NCI-H128 (cell line): Measurements from ENCODE around the gene KCNK13.
"Not testable (repeated sequence)": the region's sequence is repeated elsewhere in the genome, so short reads cannot be mapped to it uniquely, and the experiment has no call there.

ENCODE experiments used
- DNase-seq: peaks from one replicate; lab custom pipeline; 2025; ENCODE audit not compliant: unreplicated experiment; lab: John Stamatoyannopoulos, UW

The KCNK13 gene

GRCh38 chr14:90060965-90061684 is 669 bp upstream of the KCNK13 start:
- no peak for DNase-seq

DNA sequence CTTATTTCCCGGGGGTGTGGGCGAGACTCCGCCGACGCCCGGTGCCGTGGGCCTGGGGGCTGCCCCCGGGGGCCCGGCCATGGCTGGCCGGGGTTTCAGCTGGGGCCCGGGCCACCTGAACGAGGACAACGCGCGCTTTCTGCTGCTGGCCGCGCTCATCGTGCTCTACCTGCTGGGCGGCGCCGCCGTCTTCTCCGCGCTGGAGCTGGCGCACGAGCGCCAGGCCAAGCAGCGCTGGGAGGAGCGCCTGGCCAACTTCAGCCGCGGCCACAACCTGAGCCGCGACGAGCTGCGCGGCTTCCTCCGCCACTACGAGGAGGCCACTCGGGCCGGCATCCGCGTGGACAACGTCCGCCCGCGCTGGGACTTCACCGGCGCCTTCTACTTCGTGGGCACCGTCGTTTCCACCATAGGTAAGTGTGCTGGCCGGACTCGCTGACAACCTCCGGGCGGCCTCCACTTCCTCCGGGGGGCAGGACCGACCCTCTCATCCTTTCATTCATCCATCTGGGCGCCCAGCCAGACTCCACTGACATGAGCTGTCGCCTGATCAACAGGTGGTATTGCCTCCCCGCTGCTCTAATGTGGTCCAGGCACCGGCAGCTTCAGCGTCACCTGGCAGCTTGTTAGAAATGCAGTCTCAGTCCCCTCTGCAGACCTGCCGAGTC is 467 bp downstream of the KCNK13 start:
- DNase-seq = peak; percentile 26

DNA sequence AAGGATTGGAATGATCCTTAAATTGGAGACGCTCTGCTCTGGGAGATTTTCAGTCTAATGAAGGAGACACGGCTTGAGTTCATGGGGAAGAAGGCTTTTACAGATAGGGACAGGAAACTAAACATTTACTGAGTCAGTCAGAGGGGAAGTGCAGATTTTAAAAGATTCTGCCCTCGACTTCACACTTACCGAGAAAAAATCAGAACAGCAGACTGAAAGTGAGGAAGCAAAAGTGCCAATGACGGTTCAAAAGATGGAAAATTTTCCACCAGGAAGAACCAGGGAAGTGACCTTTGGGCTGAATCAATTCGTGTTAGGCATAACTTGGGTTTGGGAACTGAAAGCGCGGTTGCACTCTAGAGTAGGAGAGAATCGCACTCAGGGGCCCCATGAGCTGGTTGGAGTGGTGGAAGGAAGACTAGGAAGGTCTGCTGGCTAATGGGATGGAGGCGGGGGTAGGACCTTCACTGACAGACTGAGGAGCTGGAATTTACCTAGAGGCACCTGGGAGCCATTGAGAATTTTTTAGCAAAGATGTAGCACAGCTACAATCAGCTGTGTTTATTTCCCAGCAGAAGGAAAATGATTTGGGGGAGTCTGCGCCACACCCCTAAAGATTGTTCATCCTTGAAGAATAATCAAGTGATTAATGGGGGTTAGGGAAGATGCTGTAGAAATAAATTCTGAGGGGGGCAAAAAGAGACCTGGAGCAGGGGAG is 1.2 kb downstream of the KCNK13 start:
- no peak for DNase-seq

- DNase-seq = no peak
Measured at GRCh38 chr14:90072350-90072749, 10.6 kb downstream of the KCNK13 start.

- no peak for DNase-seq
Measured at GRCh38 chr14:90079576-90079975, 17.8 kb downstream of the KCNK13 start.

GRCh38 chr14:90087433-90087832 is 25.6 kb downstream of the KCNK13 start:
- no peak for DNase-seq

GRCh38 chr14:90088176-90088575 is 26.4 kb downstream of the KCNK13 start:
- DNase-seq = no peak

DNA sequence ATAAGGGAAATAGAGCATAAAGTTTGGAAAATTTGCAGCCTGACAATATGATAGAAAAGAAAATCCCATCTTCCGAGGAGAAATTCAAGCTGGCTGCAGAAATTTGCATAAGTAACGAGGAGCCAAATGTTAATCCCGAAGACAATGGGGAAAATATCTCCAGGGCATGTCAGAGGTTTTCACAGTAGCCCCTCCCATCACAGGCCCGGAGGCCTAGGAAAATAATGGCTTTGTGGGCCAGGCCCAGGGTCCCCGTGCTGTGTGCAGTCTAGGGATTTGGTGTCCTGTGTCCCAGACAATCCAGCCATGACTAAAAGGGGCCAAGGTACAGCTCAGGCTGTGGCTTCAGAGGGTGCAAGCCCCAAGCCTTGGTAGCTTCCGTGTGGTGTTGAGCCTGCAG is 27.7 kb downstream of the KCNK13 start:
- not testable (repeated sequence) for DNase-seq

GRCh38 chr14:90091393-90091792 is 29.6 kb downstream of the KCNK13 start:
- no peak for DNase-seq

DNA sequence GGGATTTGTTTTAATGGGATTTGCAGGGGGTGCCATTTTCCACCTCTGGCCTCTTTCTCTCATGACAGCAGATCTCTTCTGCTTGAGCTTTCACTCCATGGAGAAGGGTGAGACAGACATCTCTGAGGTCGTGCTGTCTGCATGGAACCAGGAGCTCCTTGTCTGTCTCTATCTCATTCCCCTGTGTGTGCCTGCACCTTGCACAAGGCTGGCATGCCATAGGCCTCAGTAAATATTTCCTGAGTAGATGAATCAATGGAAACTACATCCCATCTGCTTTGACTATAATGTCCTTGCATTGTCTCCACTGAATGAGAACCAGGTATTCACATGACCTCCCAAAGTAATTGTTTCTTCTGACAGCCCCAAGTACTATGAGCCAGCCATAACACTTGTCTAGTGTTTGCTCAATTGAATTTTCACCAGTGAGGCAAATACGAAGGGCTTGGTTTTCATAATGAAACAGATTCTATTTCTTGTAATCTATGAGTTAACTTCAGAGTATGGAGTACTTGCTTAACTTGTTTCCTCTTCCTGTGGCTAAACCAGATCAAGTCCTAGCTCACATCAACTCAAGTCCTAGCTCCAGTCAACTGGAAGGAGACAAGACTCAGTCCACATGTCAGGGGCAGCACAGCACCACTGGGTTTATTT is 32.3 kb downstream of the KCNK13 start:
- no peak for DNase-seq

GRCh38 chr14:90095096-90095495 is 33.3 kb downstream of the KCNK13 start:
- no peak for DNase-seq

GRCh38 chr14:90096566-90096965 is 34.8 kb downstream of the KCNK13 start:
- no peak for DNase-seq

- no peak for DNase-seq
Measured at GRCh38 chr14:90103808-90104207, 42.0 kb downstream of the KCNK13 start.

DNA sequence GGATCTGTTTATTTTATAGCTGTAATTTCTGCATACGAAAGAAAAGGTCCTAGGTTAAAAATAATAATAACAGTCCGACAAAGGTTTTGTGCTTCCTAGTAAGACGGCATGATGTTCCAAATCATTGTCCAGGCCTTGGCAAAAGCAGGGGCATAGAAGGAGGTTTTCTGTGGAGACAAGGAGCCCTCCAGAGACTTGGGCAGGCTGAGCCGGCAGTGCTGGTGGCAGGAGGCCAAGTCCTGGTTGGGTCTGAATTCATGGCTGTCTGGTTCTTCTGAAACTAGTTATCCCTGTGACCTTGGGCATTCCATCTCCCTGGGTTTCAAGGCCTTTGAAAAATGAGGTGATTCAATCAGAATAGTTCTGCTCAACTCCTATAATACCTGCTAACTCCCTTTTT is 44.0 kb downstream of the KCNK13 start:
- DNase-seq = no peak

DNA sequence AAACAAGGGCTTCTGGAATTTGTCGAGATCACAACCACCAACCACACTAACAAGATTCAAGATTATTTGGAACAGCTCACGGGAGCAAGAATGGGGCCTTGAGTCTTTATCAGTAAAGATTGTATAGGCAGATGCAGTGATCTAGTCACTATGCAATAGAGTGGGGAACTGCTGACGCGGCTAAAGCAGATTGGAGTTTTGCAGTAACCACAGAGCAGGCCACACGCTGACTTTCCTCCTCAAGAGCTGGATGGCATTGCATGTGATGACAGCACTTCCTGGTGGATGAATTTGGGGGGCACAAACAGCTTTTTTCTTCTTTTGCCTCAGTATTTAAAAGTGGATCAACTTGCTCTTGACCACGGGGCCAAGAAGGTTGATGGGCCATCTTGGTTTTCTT is 46.0 kb downstream of the KCNK13 start:
- no peak for DNase-seq

DNA sequence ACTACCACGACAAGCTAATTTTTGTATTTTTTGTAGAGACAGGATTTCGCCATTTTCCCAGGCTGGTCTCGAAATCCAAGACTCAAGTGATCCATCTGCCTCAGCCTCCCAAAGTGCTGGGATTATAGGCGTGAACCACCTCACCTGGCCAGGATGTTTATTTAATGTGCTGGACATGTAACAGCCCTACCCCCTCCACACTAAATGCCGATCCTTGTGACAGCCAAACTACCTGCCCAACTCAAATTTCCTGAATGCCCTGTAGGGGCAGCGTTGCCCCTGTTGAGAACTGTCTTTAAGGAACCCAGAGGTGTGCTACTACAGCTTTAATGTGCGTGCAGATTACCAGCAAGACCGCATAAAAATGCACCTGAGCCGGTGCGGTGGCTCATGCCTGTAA is 48.1 kb downstream of the KCNK13 start:
- DNase-seq = no peak

GRCh38 chr14:90111895-90112534 is 50.2 kb downstream of the KCNK13 start:
- no peak for DNase-seq

DNA sequence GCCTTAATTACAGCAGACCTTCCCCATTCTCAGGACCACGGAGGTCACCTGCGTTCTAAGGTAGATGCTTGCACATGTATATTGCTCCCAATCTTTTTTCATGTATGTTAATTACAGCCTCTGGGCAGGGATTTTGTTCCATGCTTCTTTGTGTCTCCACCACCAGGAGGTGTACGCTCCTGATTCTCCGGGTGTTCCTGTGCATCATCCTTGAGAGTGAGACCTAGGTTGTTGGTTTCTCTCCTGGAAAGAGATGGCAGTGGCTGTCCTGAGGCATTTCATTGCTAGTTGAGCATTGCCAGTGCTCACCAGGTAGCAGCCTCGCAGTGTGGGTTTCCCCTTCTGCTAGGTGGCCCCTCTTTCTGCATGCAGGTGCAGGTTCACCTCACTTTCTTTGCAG is 52.8 kb downstream of the KCNK13 start:
- no peak for DNase-seq

GRCh38 chr14:90115780-90116179 is 54.0 kb downstream of the KCNK13 start:
- no peak for DNase-seq

GRCh38 chr14:90116444-90116843 is 54.6 kb downstream of the KCNK13 start:
- no peak for DNase-seq

DNA sequence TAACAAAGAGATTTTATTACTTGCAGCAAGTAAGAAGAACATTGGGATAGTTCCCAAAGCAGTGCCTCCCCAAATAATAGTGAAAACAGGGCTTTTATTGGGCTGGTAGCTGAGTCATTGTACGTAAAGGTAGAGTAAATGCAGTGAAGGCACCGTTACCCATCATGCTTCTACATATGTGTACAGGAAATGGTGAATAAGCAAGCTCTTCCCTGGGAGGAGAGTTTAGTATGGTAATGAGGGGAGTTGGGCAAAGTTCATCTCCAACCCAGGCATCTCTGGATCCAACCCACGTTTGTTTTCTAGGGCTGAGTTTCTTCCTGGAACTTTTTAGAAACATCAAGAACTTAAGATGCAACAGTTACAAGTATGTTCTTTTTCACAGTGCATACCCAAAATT is 56.2 kb downstream of the KCNK13 start:
- DNase-seq = no peak
